ENCODE results near the gene A4GALT. TPM values are rescaled to one million over a fixed set of nuclear protein-coding genes. Genes with fewer than 3 reads are reported as not detected.
"Not testable (repeated sequence)": the region's sequence is repeated elsewhere in the genome, so short reads cannot be mapped to it uniquely, and the experiment has no call there.

A4GALT gene
- total RNA-seq, 1 donor from 2014 or later, result 12.7 TPM

DNA sequence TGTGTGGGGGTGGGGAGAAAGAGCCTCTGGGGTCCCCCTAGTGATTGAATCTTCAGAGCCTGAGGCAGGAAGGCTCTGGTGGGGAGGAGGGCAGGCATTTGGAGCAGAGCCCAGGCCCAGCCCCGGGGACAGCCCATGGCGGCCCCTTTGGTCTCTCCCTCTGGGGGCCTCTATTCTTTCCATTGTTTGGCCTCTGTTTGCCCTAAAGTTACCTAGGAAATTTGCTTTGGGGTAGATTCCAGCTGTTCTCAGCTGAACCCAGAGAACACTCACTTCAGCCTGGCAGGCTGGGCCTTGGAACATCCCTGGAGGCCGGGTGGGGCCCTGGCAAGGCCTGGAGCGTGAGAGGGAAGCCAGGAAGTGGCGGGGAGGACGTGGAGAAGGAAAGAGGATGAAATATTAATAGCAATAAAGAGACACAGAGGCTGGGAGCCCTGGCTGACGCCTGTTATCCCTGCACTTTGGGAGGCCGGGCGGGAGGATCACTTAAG is 22.9 kb upstream of the A4GALT start:
- no peak overlapping the region for H3K4me3 ChIP-seq (ENCODE audit: low read depth, low read length)
- TF ChIP-seq, protein P1, sequence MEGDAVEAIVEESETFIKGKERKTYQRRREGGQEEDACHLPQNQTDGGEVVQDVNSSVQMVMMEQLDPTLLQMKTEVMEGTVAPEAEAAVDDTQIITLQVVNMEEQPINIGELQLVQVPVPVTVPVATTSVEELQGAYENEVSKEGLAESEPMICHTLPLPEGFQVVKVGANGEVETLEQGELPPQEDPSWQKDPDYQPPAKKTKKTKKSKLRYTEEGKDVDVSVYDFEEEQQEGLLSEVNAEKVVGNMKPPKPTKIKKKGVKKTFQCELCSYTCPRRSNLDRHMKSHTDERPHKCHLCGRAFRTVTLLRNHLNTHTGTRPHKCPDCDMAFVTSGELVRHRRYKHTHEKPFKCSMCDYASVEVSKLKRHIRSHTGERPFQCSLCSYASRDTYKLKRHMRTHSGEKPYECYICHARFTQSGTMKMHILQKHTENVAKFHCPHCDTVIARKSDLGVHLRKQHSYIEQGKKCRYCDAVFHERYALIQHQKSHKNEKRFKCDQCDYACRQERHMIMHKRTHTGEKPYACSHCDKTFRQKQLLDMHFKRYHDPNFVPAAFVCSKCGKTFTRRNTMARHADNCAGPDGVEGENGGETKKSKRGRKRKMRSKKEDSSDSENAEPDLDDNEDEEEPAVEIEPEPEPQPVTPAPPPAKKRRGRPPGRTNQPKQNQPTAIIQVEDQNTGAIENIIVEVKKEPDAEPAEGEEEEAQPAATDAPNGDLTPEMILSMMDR (IDR thresholded peaks at IDR 0.05; ENCODE audit: insufficient read depth, low read length, poor library complexity, severe bottlenecking), result no peak
- no peaks in the 10 kb centered on the region for H3K27me3 ChIP-seq (ENCODE audit: control insufficient read depth, insufficient read depth, low read length)
- H3K36me3 ChIP-seq (ENCODE audit: control insufficient read depth, insufficient read depth, low read length), result no peaks in the 10 kb centered on the region
- no peak for DNase-seq (ENCODE audit: low read depth)

DNA sequence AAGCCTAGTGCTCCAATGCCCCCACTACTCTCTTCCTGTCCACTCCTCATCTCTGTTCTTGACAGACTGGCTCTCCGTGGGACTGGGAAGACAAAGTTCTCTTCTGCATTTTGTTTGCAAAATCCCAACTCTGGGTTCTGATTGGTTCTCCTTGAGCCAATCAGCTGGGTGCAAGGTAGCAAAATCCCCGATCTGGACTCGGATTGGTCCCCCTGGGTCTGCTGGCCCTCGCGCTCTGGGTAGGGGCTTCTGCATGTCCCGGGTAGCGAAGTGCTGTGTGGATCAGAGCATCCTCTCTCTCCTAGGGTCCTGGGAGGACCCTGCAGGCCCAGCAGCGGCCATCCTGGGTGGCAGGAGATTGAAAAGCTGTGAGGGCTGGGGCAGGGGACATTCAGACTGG is 22.3 kb upstream of the A4GALT start:
- Histone ChIP-seq H3K4me3 (ENCODE audit: low read depth, low read length) (no peak overlapping the region), H3K27me3 (ENCODE audit: control insufficient read depth, insufficient read depth, low read length) (no peaks in the 10 kb centered on the region), H3K36me3 (ENCODE audit: control insufficient read depth, insufficient read depth, low read length) (no peaks in the 10 kb centered on the region)
- DNase-seq (ENCODE audit: low read depth), result no peak
- TF ChIP-seq, protein P1 (IDR thresholded peaks at IDR 0.05; ENCODE audit: insufficient read depth, low read length, poor library complexity, severe bottlenecking), result no peak

DNA sequence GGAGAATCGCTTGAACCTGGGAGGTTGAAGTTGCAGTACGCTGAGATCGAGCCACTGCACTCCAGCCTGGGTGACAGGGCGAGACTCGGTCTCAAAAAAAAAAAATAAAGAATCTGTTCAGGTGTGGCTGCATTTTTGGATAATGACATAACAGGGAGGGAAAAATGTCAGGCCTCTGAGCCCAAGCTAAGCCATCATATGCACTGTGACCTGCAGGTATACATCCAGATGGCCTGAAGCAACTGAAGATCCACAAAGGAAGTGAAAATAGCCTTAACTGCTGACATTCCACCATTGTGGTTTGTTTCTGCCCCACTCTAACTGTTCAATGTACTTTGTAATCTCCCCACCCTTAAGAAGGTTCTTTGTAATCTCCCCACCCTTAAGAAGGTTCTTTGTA is 19.6 kb upstream of the A4GALT start:
- not testable (repeated sequence) for DNase-seq (ENCODE audit: low read depth)

DNA sequence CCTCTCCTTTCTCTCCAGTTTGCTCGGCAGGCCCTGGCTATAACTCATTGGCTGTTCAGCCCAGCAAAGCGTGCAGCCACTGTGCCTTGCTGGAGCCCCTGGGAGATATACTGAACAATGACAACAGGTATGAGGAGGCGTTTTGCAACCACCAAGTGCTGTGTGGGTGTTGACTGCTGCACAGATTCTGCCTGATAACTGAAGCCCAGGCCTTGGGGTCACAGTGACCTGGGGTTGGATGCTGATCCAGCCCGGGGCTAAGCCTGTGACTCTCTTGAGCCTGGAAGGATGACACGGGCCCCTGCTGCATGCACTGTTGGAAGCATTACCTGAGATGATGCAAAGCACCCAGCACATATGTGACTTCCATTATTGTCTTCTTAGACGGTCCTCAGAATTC is 13.7 kb upstream of the A4GALT start:
- H3K36me3 ChIP-seq (ENCODE audit: control insufficient read depth, insufficient read depth, low read length), result no peaks in the 10 kb centered on the region
- TF ChIP-seq, protein P1 (IDR thresholded peaks at IDR 0.05; ENCODE audit: insufficient read depth, low read length, poor library complexity, severe bottlenecking), result no peak
- no peak for DNase-seq (ENCODE audit: low read depth)
- no peak overlapping the region for H3K4me3 ChIP-seq (ENCODE audit: low read depth, low read length)
- no peaks in the 10 kb centered on the region for H3K27me3 ChIP-seq (ENCODE audit: control insufficient read depth, insufficient read depth, low read length)

More for the DNA sequence above, 19.6 kb upstream of the A4GALT start:
- not testable (repeated sequence) for H3K4me3 ChIP-seq (ENCODE audit: low read depth, low read length); H3K36me3 ChIP-seq (ENCODE audit: control insufficient read depth, insufficient read depth, low read length); H3K27me3 ChIP-seq (ENCODE audit: control insufficient read depth, insufficient read depth, low read length)

DNA sequence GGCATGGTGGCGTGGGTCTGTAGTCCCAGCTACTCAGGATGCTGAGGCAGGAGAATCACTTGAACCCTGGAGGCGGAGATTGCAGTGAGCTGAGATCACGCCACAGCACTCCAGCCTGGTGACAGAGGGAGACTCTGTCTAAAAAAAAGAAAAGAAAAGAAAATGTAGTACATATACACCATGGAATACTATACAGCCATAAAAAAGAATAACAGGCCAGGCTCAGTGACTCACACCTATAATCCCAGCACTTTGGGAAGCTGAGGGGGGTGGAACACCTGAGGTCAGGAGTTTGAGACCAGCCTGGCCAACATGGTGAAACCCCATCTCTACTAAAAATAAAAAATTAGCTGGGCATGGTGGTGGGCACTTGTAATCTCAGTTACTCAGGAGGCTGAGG is 12.7 kb upstream of the A4GALT start:
- not testable (repeated sequence) for H3K4me3 ChIP-seq (ENCODE audit: low read depth, low read length); H3K27me3 ChIP-seq (ENCODE audit: control insufficient read depth, insufficient read depth, low read length); H3K36me3 ChIP-seq (ENCODE audit: control insufficient read depth, insufficient read depth, low read length); DNase-seq (ENCODE audit: low read depth)

DNA sequence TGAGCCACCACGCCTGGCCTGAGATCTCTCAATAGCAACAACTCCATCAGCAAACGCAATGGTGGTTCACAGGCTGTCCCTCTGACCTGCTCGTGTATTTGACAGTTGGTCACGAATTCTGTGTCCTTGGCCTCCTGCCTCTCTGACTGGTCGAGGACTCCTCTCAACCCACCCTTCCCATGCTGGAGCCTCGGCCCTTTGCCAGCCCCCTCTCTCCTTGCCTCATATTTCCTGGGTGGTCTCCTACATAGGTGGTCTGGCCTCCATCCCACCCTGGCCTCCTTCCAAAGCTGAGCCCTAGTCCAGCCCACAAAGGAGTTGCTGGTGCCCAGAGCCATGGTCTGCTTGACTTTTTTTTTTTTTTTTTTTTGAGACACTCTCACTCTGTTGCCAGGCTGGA is 11.4 kb upstream of the A4GALT start:
- DNase-seq (ENCODE audit: low read depth), result no peak
- TF ChIP-seq, protein P1 (IDR thresholded peaks at IDR 0.05; ENCODE audit: insufficient read depth, low read length, poor library complexity, severe bottlenecking), result no peak
- H3K4me3 ChIP-seq (ENCODE audit: low read depth, low read length), result no peak overlapping the region
- no peaks in the 10 kb centered on the region for H3K36me3 ChIP-seq (ENCODE audit: control insufficient read depth, insufficient read depth, low read length)
- H3K27me3 ChIP-seq (ENCODE audit: control insufficient read depth, insufficient read depth, low read length), result no peaks in the 10 kb centered on the region

DNA sequence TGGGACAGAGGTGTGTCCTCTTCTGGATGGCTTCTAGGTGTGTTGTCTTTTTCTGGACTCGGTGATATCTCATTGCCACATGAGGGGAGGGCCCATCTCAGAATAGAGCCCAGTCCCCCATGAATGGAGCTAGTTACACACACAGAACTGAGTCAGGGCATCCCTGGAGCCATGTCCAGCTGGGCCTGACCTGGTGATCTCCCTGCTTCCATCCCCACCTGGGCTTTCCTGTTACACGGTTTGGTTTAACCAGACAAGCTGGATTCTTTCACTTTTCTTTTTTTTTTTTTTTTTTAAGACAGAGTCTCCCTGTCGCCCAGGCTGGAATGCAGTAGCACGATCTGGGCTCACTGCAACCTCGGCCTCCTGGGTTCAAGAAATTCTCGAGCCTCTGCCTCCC is 6.1 kb upstream of the A4GALT start:
- Histone ChIP-seq H3K36me3 (ENCODE audit: control insufficient read depth, insufficient read depth, low read length) (no peaks in the 10 kb centered on the region), H3K4me3 (ENCODE audit: low read depth, low read length) (no peak overlapping the region), H3K27me3 (ENCODE audit: control insufficient read depth, insufficient read depth, low read length) (no peaks in the 10 kb centered on the region)
- TF ChIP-seq, protein P1 (IDR thresholded peaks at IDR 0.05; ENCODE audit: insufficient read depth, low read length, poor library complexity, severe bottlenecking), result no peak
- DNase-seq (ENCODE audit: low read depth), result no peak
